ENCODE data around the gene PMM2.
"Not testable (repeated sequence)": the region's sequence is repeated elsewhere in the genome, so short reads cannot be mapped to it uniquely, and the experiment has no call there.

PMM2 gene

DNA sequence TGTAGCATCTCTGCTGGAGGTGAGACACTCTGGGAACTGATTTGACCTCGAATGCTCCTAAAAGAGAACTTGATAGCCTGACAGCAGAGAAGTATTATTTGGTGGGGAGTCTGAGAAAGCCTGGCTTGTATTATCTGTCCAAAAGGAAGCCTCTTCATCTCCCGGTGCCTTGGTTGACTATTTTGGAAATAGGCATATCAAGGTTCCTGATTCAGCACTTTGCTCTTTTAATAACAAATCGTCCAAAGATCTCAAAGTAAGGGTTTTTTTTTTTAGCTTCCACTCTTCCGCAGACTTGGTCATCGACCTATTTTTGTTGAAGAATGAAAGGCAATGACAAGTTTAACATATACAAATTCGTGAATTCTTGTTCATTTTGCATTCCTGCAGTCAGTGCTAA is 15.0 kb upstream of the PMM2 start:
- Histone ChIP-seq H3K36me3 (ENCODE audit: insufficient read depth, low read length) (no peaks in the 10 kb centered on the region), H4K20me1 (ENCODE audit: insufficient read depth, low read length) (no peaks in the 10 kb centered on the region), H3K4me1 (ENCODE audit: insufficient read depth, low read length, severe bottlenecking) (no peaks in the 10 kb centered on the region), H3F3A (ENCODE audit: insufficient read depth, low read length) (no peaks in the 10 kb centered on the region), H3K9ac (ENCODE audit: low read length) (no peak overlapping the region), H3K4me3 (ENCODE audit: low read depth, low read length, poor library complexity, severe bottlenecking) (no peak overlapping the region), H3K4me2 (ENCODE audit: low read length) (no peak overlapping the region), H3K27me3 (ENCODE audit: insufficient read depth, low read length) (peaks cover 6% of the 10 kb centered on the region; the same call in 1 of the 2 replicates), H3K79me2 (ENCODE audit: insufficient read depth, low read length) (no peaks in the 10 kb centered on the region), H2AFZ (ENCODE audit: low read length) (no peak overlapping the region), H3K9me3 (ENCODE audit: low read length) (no peaks in the 10 kb centered on the region), H3K27ac (ENCODE audit: low read depth, low read length, poor library complexity, severe bottlenecking) (no peak overlapping the region), H3K9me2 (ENCODE audit: low read depth, low read length) (no peaks in the 10 kb centered on the region)
- TF ChIP-seq CTCF (IDR thresholded peaks at IDR 0.05; ENCODE audit: low read length) (no peak), EZH2 (IDR thresholded peaks at IDR 0.05; ENCODE audit: borderline replicate concordance, low read length) (no peak)

DNA sequence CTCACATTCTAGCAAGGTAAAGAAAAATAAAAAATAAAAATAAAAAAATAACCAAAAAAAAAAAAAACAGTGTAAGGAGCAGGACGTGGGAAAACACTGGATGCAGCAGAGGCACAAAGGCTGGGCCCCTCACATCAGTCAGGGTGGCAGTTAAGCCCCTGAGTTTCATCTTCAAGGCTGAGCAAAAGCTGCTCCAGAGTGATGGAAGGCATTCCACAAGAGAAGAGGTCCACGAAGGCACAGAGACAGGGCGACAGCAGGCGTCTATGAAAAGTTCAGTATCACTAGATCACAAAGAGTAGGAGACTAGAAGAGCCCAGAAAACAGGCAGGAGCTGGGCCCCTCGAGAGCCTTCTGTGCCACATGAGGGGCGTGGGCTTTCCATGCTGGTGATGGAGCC is 12.2 kb upstream of the PMM2 start:
- no peaks in the 10 kb centered on the region for H4K20me1 ChIP-seq (ENCODE audit: insufficient read depth, low read length)
- H3K27ac ChIP-seq (ENCODE audit: low read depth, low read length, poor library complexity, severe bottlenecking) = no peak overlapping the region
- no peaks in the 10 kb centered on the region for H3F3A ChIP-seq (ENCODE audit: insufficient read depth, low read length)
- TF ChIP-seq EZH2 (IDR thresholded peaks at IDR 0.05; ENCODE audit: borderline replicate concordance, low read length) (no peak), CTCF (IDR thresholded peaks at IDR 0.05; ENCODE audit: low read length) (no peak)
- H3K79me2 ChIP-seq (ENCODE audit: insufficient read depth, low read length) = no peaks in the 10 kb centered on the region
- H3K27me3 ChIP-seq (ENCODE audit: insufficient read depth, low read length) = no peaks in the 10 kb centered on the region
- no peak overlapping the region for H3K4me2 ChIP-seq (ENCODE audit: low read length)
- H3K36me3 ChIP-seq (ENCODE audit: insufficient read depth, low read length) = no peaks in the 10 kb centered on the region
- H3K9me2 ChIP-seq (ENCODE audit: low read depth, low read length) = no peaks in the 10 kb centered on the region
- H3K4me1 ChIP-seq (ENCODE audit: insufficient read depth, low read length, severe bottlenecking) = no peaks in the 10 kb centered on the region
- H3K9ac ChIP-seq (ENCODE audit: low read length) = no peak overlapping the region
- no peak overlapping the region for H2AFZ ChIP-seq (ENCODE audit: low read length)
- H3K4me3 ChIP-seq (ENCODE audit: low read depth, low read length, poor library complexity, severe bottlenecking) = no peak overlapping the region
- no peaks in the 10 kb centered on the region for H3K9me3 ChIP-seq (ENCODE audit: low read length)

- H3K79me2 ChIP-seq (ENCODE audit: insufficient read depth, low read length); H3F3A ChIP-seq (ENCODE audit: insufficient read depth, low read length); H3K9me3 ChIP-seq (ENCODE audit: low read length): not testable (repeated sequence)
Observed at GRCh38 chr16:8786316-8786715, 11.3 kb upstream of the PMM2 start.

DNA sequence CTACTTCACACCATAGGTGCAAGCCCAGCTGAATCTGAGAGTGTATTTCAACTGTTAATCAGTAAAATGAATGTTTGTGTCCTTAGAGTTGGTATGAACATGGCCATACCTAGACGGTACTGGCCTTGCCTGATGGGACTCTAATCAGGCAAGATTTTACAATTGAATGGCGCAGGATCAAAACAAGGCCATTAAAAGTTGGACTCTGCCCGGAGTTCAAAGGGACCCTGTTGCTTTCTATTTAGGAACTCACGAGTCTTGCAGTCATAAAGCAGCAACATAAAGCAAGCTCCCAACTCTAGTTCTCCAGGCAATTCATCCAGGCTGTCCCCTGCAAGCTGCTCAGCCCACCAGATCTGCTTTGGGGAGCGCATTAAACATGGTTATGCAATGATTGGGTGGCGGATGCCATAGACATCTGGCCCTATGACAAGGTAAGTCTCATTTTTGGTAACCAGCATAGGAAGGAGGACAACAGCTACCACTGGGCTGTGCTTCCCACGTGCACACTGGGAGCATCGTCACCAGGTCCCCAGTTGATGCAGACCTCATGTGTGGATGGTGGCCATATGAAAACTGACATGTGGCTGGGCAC is 9.0 kb upstream of the PMM2 start:
- H4K20me1 ChIP-seq (ENCODE audit: insufficient read depth, low read length) = no peaks in the 10 kb centered on the region
- H3K27ac ChIP-seq (ENCODE audit: low read depth, low read length, poor library complexity, severe bottlenecking) = no peak overlapping the region
- no peak overlapping the region for H3K4me2 ChIP-seq (ENCODE audit: low read length)
- H3F3A ChIP-seq (ENCODE audit: insufficient read depth, low read length) = no peaks in the 10 kb centered on the region
- H3K79me2 ChIP-seq (ENCODE audit: insufficient read depth, low read length) = no peaks in the 10 kb centered on the region
- H3K27me3 ChIP-seq (ENCODE audit: insufficient read depth, low read length) = no peaks in the 10 kb centered on the region
- H3K9ac ChIP-seq (ENCODE audit: low read length) = no peak overlapping the region
- no peak overlapping the region for H3K4me3 ChIP-seq (ENCODE audit: low read depth, low read length, poor library complexity, severe bottlenecking)
- no peaks in the 10 kb centered on the region for H3K9me3 ChIP-seq (ENCODE audit: low read length)
- H3K4me1 ChIP-seq (ENCODE audit: insufficient read depth, low read length, severe bottlenecking) = no peaks in the 10 kb centered on the region
- TF ChIP-seq EZH2 (IDR thresholded peaks at IDR 0.05; ENCODE audit: borderline replicate concordance, low read length) = no peak
- TF ChIP-seq CTCF (IDR thresholded peaks at IDR 0.05; ENCODE audit: low read length) = no peak
- no peaks in the 10 kb centered on the region for H3K36me3 ChIP-seq (ENCODE audit: insufficient read depth, low read length)
- H2AFZ ChIP-seq (ENCODE audit: low read length) = no peak overlapping the region
- H3K9me2 ChIP-seq (ENCODE audit: low read depth, low read length) = no peaks in the 10 kb centered on the region

More at GRCh38 chr16:8786316-8786715, 11.3 kb upstream of the PMM2 start:
- H3K9ac ChIP-seq (ENCODE audit: low read length); H3K27me3 ChIP-seq (ENCODE audit: insufficient read depth, low read length); H3K4me1 ChIP-seq (ENCODE audit: insufficient read depth, low read length, severe bottlenecking); H4K20me1 ChIP-seq (ENCODE audit: insufficient read depth, low read length); H3K36me3 ChIP-seq (ENCODE audit: insufficient read depth, low read length); H2AFZ ChIP-seq (ENCODE audit: low read length); H3K27ac ChIP-seq (ENCODE audit: low read depth, low read length, poor library complexity, severe bottlenecking); H3K4me3 ChIP-seq (ENCODE audit: low read depth, low read length, poor library complexity, severe bottlenecking); H3K9me2 ChIP-seq (ENCODE audit: low read depth, low read length); H3K4me2 ChIP-seq (ENCODE audit: low read length): not testable (repeated sequence)

Measured in OCI-LY1 (cell line).